Smooth muscle cell (in vitro differentiated cells): ENCODE data around the gene LARP6. TPM values are rescaled to one million over a fixed set of nuclear protein-coding genes. Genes with fewer than 3 reads are reported as not detected.
A peak's percentile ranks its signal among the peaks of the same experiment; 100 is the strongest.

Experiments
- DNase-seq: peaks from one replicate; lab custom pipeline; 2025; ENCODE audit not compliant: unreplicated experiment; lab: John Stamatoyannopoulos, UW
- H2AFZ ChIP-seq: fragments of 200-600 bp; sonication (generic); 2 replicates; pipeline ENCODE4 v1.6.0; 2016; ENCODE audit warnings: antibody characterized with exemption, low read depth, mild to moderate bottlenecking
- H3F3A ChIP-seq: fragments of 200-600 bp; sonication (generic); 2 replicates; pipeline ENCODE4 v1.6.0; 2017; ENCODE audit warnings: antibody characterized with exemption, low read depth
- H3K27ac ChIP-seq: fragments of 200-600 bp; sonication (generic); 2 replicates; pipeline ENCODE4 v1.5.1; 2016; ENCODE audit warnings: low read depth, mild to moderate bottlenecking
- H3K27me3 ChIP-seq: fragments of 200-600 bp; sonication (generic); 2 replicates; pipeline ENCODE4 v1.6.1; 2016; ENCODE audit warnings: low read depth, mild to moderate bottlenecking
- H3K36me3 ChIP-seq: fragments of 200-600 bp; sonication (generic); 2 replicates; pipeline ENCODE4 v1.5.1; 2016; ENCODE audit warnings: low read depth
- H3K4me1 ChIP-seq: fragments of 200-600 bp; sonication (generic); 2 replicates; pipeline ENCODE4 v1.5.1; 2016; ENCODE audit warnings: low read depth
- H3K4me2 ChIP-seq: fragments of 200-600 bp; sonication (generic); 2 replicates; pipeline ENCODE4 v1.6.0; 2016; ENCODE audit warnings: mild to moderate bottlenecking
- H3K4me3 ChIP-seq: fragments of 200-600 bp; sonication (generic); 2 replicates; pipeline ENCODE4 v1.5.1; 2016; ENCODE audit warnings: mild to moderate bottlenecking
- H3K79me2 ChIP-seq: fragments of 200-600 bp; sonication (generic); 2 replicates; pipeline ENCODE4 v1.6.0; 2016; ENCODE audit warnings: low read depth, mild to moderate bottlenecking
- H3K9ac ChIP-seq: fragments of 200-600 bp; sonication (generic); 2 replicates; pipeline ENCODE4 v1.6.0; 2016; ENCODE audit warnings: low read depth
- H3K9me3 ChIP-seq: fragments of 200-600 bp; sonication (generic); replicated peaks from 2 replicates; pipeline ENCODE4 v1.5.1; 2016; ENCODE audit warnings: low read depth
- H4K20me1 ChIP-seq: fragments of 200-600 bp; sonication (generic); 2 replicates; pipeline ENCODE4 v1.6.0; 2016; ENCODE audit warnings: low read depth
- WGBS: methylation state at CpG from one replicate; pipeline ENCODE4 v1.1.7; 2016; ENCODE audit warnings: low lambda C conversion rate; 5-methylcytosine and 5-hydroxymethylcytosine counted together
- polyA plus RNA-seq: library from polyadenylated mRNA; unstranded; fragments of >200 nt; fragmentation: Nextera tagmentation; extraction: Ambion mirVana; gene quantifications from 2 replicates; pipeline ENCODE4 v1.2.1, GENCODE V29; 2016
- total RNA-seq: library from RNA; depleted of rRNA; stranded (reverse); fragments of >200 nt; gene quantifications from 2 replicates; pipeline ENCODE4 v1.2.3, GENCODE V29; 2014
- TF ChIP-seq, protein P1 (sequence below): fragments of 200-600 bp; sonication (generic); IDR thresholded peaks from 2 replicates; pipeline ENCODE4 v1.5.1; 2017; ENCODE audit warnings: borderline replicate concordance, mild to moderate bottlenecking, antibody characterized with exemption; ENCODE audit not compliant: insufficient read depth, poor library complexity, severe bottlenecking

LARP6 gene
- total and polyA plus RNA-seq, 2 experiments from 2014 or later = 55.1 to 69.5 TPM

DNA sequence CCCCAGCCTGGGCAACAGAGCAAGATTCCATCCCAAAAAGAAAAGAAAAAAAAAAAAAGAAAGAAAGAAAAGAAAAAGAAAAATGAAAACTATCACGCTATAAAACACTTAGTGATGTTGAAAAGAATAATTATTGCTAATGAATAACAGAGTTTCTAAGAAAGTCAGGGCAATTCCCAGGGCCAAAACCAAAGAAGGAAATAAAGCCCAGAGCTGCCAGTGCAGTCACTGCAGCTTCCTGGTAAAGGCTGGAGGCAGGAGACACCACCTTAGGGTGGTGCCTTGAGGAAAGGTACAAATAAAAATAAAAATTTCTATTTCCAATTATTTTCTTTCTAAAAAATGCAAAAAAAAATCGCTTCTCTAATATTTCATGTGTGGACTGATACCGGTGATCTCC, 70.9 kb downstream of the LARP6 start:
- Histone ChIP-seq H4K20me1 (no peaks in the 10 kb centered on the region), H3K36me3 (no peaks in the 10 kb centered on the region), H3K9me3 (no peaks in the 10 kb centered on the region), H3F3A (peaks cover 22% of the 10 kb centered on the region), H3K4me3 (no peak overlapping the region), H3K27me3 (no peaks in the 10 kb centered on the region), H3K9ac (no peak overlapping the region), H3K4me1 (peaks cover 11% of the 10 kb centered on the region), H3K79me2 (no peaks in the 10 kb centered on the region), H2AFZ (no peak overlapping the region), H3K4me2 (peak overlapping the region; percentile 6), H3K27ac (peak overlapping the region; percentile 32)
- DNase-seq = no peak
- WGBS = 84% methylated on average over 3 of the region's 3 CpGs
- TF ChIP-seq, protein P1, sequence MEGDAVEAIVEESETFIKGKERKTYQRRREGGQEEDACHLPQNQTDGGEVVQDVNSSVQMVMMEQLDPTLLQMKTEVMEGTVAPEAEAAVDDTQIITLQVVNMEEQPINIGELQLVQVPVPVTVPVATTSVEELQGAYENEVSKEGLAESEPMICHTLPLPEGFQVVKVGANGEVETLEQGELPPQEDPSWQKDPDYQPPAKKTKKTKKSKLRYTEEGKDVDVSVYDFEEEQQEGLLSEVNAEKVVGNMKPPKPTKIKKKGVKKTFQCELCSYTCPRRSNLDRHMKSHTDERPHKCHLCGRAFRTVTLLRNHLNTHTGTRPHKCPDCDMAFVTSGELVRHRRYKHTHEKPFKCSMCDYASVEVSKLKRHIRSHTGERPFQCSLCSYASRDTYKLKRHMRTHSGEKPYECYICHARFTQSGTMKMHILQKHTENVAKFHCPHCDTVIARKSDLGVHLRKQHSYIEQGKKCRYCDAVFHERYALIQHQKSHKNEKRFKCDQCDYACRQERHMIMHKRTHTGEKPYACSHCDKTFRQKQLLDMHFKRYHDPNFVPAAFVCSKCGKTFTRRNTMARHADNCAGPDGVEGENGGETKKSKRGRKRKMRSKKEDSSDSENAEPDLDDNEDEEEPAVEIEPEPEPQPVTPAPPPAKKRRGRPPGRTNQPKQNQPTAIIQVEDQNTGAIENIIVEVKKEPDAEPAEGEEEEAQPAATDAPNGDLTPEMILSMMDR = no peak

DNA sequence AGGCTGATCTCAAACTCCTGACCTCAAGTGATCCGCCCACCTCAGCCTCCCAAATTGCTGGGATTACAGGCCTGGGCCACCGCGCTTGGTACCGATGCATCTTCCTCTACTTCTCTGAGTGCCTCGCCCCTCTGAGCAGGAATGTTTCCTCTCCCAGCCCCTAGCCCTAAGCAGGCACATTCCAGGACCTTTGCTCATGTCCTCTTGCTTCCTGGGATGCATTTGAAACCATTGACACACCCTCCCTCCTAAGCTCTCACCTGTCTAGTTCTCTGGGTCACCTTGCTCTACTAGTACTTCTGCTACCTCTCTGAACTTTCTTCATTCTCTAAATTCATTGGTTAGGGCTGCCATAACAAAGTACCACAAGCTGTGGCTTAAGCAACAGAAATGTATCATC, 72.7 kb downstream of the LARP6 start:
- Histone ChIP-seq H3K9me3 (no peaks in the 10 kb centered on the region), H3K27ac (peak overlapping the region; percentile 30), H3K9ac (no peak overlapping the region), H4K20me1 (no peaks in the 10 kb centered on the region), H3K4me3 (no peak overlapping the region), H3F3A (peaks cover 15% of the 10 kb centered on the region), H3K27me3 (no peaks in the 10 kb centered on the region), H3K4me2 (no peak overlapping the region), H2AFZ (no peak overlapping the region), H3K36me3 (no peaks in the 10 kb centered on the region), H3K79me2 (no peaks in the 10 kb centered on the region), H3K4me1 (peaks cover 11% of the 10 kb centered on the region)
- DNase-seq = no peak
- WGBS = 60% methylated on average over 5 of the region's 5 CpGs
- TF ChIP-seq, protein P1 = no peak

Other genes starting within 250 kb of the LARP6 start
- 109 and 121 TPM in 2 replicates for gene UACA, start 90.6 kb downstream of the LARP6 start, total RNA-seq
- 147 and 153 TPM in 2 replicates for gene UACA, start 90.6 kb downstream of the LARP6 start, polyA plus RNA-seq
- gene THAP10, start 38.3 kb upstream of the LARP6 start, total RNA-seq = 2.0 and 4.0 TPM in 2 replicates
- gene THAP10, start 38.3 kb upstream of the LARP6 start, polyA plus RNA-seq = 0.31 and 2.1 TPM in 2 replicates
- 5.2 and 8.3 TPM in 2 replicates for gene LRRC49, start 38.7 kb upstream of the LARP6 start, total RNA-seq
- 3.1 and 5.0 TPM in 2 replicates for gene LRRC49, start 38.7 kb upstream of the LARP6 start, polyA plus RNA-seq